ENCODE data around the gene RPP14. TPM values are rescaled to one million over a fixed set of nuclear protein-coding genes. Genes with fewer than 3 reads are reported as not detected.
"Not testable (repeated sequence)": the region's sequence is repeated elsewhere in the genome, so short reads cannot be mapped to it uniquely, and the experiment has no call there.

Gene RPP14
- total RNA-seq, 1 experiment from 2014 or later: 16.3 TPM

GRCh38 chr3:58339146-58339545 is 33.1 kb downstream of the RPP14 start:
- DNase-seq, H3K27me3 ChIP-seq, H3K36me3 ChIP-seq, H3K9me3 ChIP-seq, H3K4me3 ChIP-seq: not testable (repeated sequence)

- DNase-seq: no peak
- no peaks in the 10 kb centered on the region for H3K9me3 ChIP-seq
- H3K27me3 ChIP-seq: no peaks in the 10 kb centered on the region
- H3K4me3 ChIP-seq: no peak overlapping the region
- no peaks in the 10 kb centered on the region; the same call in 1 of the 2 replicates for H3K36me3 ChIP-seq
Measured at GRCh38 chr3:58340594-58341244, 34.7 kb downstream of the RPP14 start.

GRCh38 chr3:58341376-58341775 is 35.3 kb downstream of the RPP14 start:
- Histone ChIP-seq H3K4me3 (no peak overlapping the region), H3K36me3 (no peaks in the 10 kb centered on the region; the same call in 1 of the 2 replicates), H3K9me3 (no peaks in the 10 kb centered on the region), H3K27me3 (no peaks in the 10 kb centered on the region)
- DNase-seq: peak; percentile 13

GRCh38 chr3:58342676-58343075 is 36.6 kb downstream of the RPP14 start:
- no peaks in the 10 kb centered on the region for H3K36me3 ChIP-seq
- no peak for DNase-seq
- H3K4me3 ChIP-seq: no peak overlapping the region
- H3K9me3 ChIP-seq: no peaks in the 10 kb centered on the region
- H3K27me3 ChIP-seq: no peaks in the 10 kb centered on the region

- Histone ChIP-seq H3K36me3 (no peaks in the 10 kb centered on the region), H3K4me3 (no peak overlapping the region), H3K9me3 (no peaks in the 10 kb centered on the region), H3K27me3 (no peaks in the 10 kb centered on the region)
- DNase-seq: no peak
Measured at GRCh38 chr3:58345457-58345856, 39.4 kb downstream of the RPP14 start.

GRCh38 chr3:58346368-58346767 is 40.3 kb downstream of the RPP14 start:
- no peaks in the 10 kb centered on the region for H3K36me3 ChIP-seq
- no peak for DNase-seq
- H3K27me3 ChIP-seq: no peaks in the 10 kb centered on the region
- no peak overlapping the region for H3K4me3 ChIP-seq
- H3K9me3 ChIP-seq: no peaks in the 10 kb centered on the region

- DNase-seq: no peak
- no peaks in the 10 kb centered on the region for H3K36me3 ChIP-seq
- H3K9me3 ChIP-seq: no peaks in the 10 kb centered on the region
- H3K4me3 ChIP-seq: no peak overlapping the region
- H3K27me3 ChIP-seq: no peaks in the 10 kb centered on the region
Measured at GRCh38 chr3:58347984-58348383, 41.9 kb downstream of the RPP14 start.

- no peak for DNase-seq
- no peaks in the 10 kb centered on the region for H3K9me3 ChIP-seq
Measured at GRCh38 chr3:58349792-58350626, 44.0 kb downstream of the RPP14 start.

GRCh38 chr3:58350627-58351013 is 44.6 kb downstream of the RPP14 start:
- H3K9me3 ChIP-seq: no peaks in the 10 kb centered on the region
- no peak for DNase-seq
- H3K4me3 ChIP-seq: no peak overlapping the region
- H3K36me3 ChIP-seq: no peaks in the 10 kb centered on the region
- no peaks in the 10 kb centered on the region for H3K27me3 ChIP-seq

More at GRCh38 chr3:58349792-58350626, 44.0 kb downstream of the RPP14 start:
- no peak overlapping the region for H3K4me3 ChIP-seq
- H3K27me3 ChIP-seq: no peaks in the 10 kb centered on the region
- no peaks in the 10 kb centered on the region for H3K36me3 ChIP-seq

GRCh38 chr3:58351920-58352319 is 45.9 kb downstream of the RPP14 start:
- Histone ChIP-seq H3K4me3 (no peak overlapping the region), H3K9me3 (no peaks in the 10 kb centered on the region), H3K36me3 (no peaks in the 10 kb centered on the region), H3K27me3 (no peaks in the 10 kb centered on the region)
- no peak for DNase-seq

GRCh38 chr3:58352626-58353025 is 46.6 kb downstream of the RPP14 start:
- no peak overlapping the region for H3K4me3 ChIP-seq
- no peaks in the 10 kb centered on the region for H3K36me3 ChIP-seq
- H3K27me3 ChIP-seq: no peaks in the 10 kb centered on the region
- DNase-seq: no peak
- H3K9me3 ChIP-seq: no peaks in the 10 kb centered on the region

GRCh38 chr3:58353722-58354553 is 47.9 kb downstream of the RPP14 start:
- H3K36me3 ChIP-seq: no peaks in the 10 kb centered on the region
- no peaks in the 10 kb centered on the region for H3K27me3 ChIP-seq
- no peak overlapping the region for H3K4me3 ChIP-seq
- H3K9me3 ChIP-seq: no peaks in the 10 kb centered on the region
- DNase-seq: no peak

- H3K9me3 ChIP-seq: no peaks in the 10 kb centered on the region
- no peak overlapping the region for H3K4me3 ChIP-seq
- no peak for DNase-seq
- no peaks in the 10 kb centered on the region for H3K27me3 ChIP-seq
- H3K36me3 ChIP-seq: no peaks in the 10 kb centered on the region
Measured at GRCh38 chr3:58355179-58355578, 49.1 kb downstream of the RPP14 start.

- no peaks in the 10 kb centered on the region for H3K9me3 ChIP-seq
- H3K36me3 ChIP-seq: no peaks in the 10 kb centered on the region
- DNase-seq: no peak
Measured at GRCh38 chr3:58356054-58356453, 50.0 kb downstream of the RPP14 start.

GRCh38 chr3:58357402-58357801 is 51.4 kb downstream of the RPP14 start:
- Histone ChIP-seq H3K4me3 (no peak overlapping the region), H3K9me3 (no peaks in the 10 kb centered on the region), H3K36me3 (no peaks in the 10 kb centered on the region), H3K27me3 (no peaks in the 10 kb centered on the region)
- DNase-seq: no peak

More at GRCh38 chr3:58356054-58356453, 50.0 kb downstream of the RPP14 start:
- H3K27me3 ChIP-seq: no peaks in the 10 kb centered on the region
- no peak overlapping the region for H3K4me3 ChIP-seq

GRCh38 chr3:58358092-58358491 is 52.0 kb downstream of the RPP14 start:
- no peak overlapping the region for H3K4me3 ChIP-seq
- no peaks in the 10 kb centered on the region for H3K27me3 ChIP-seq
- H3K36me3 ChIP-seq: no peaks in the 10 kb centered on the region
- DNase-seq: no peak
- H3K9me3 ChIP-seq: no peaks in the 10 kb centered on the region

- no peaks in the 10 kb centered on the region for H3K36me3 ChIP-seq
- no peak overlapping the region for H3K4me3 ChIP-seq
- no peak for DNase-seq
- no peaks in the 10 kb centered on the region for H3K27me3 ChIP-seq
- no peaks in the 10 kb centered on the region for H3K9me3 ChIP-seq
Measured at GRCh38 chr3:58358808-58359207, 52.8 kb downstream of the RPP14 start.
